Peyer's patch (tissue), 4 donors: ENCODE results near the gene NBAS. TPM values are rescaled to one million over a fixed set of nuclear protein-coding genes. Genes with fewer than 3 reads are reported as not detected.

Experiments used
- DNase-seq, 3 donors: peaks; one replicate each; pipeline ENCODE4 v3.0.0-alpha.2; 2017 to 2019
- H3K27ac ChIP-seq, 4 donors: fragments of 200-600 bp; sonication (generic); one replicate each; pipeline ENCODE4 v1.5.1; 2016 to 2019
- H3K27me3 ChIP-seq, 2 donors: fragments of 200-600 bp; sonication (generic); one replicate each; pipeline ENCODE4 v1.5.1; 2019
- H3K36me3 ChIP-seq, 3 donors: fragments of 200-600 bp; sonication (generic); one replicate each; pipeline ENCODE4 v1.5.1; 2016 to 2019
- H3K4me1 ChIP-seq, 4 donors: fragments of 200-600 bp; sonication (generic); one replicate each; pipeline ENCODE4 v1.5.1; 2016 to 2019
- H3K4me3 ChIP-seq, 4 donors: fragments of 200-600 bp; sonication (generic); 1 replicate in 3 of 4; 2 replicates in 1 of 4; pipeline ENCODE4 v1.5.1; 2016 to 2019; ENCODE audit warnings: mild to moderate bottlenecking in 1 of 4
- H3K9me3 ChIP-seq, 4 donors: fragments of 200-600 bp; sonication (generic); one replicate each; pipeline ENCODE4 v1.5.1; 2016 to 2019; ENCODE audit warnings: mild to moderate bottlenecking in 1 of 4
- CTCF ChIP-seq, 6 experiments: fragments of 450-650 bp in 4 of 6; fragments of 200-600 bp in 2 of 6; sonication (generic) in 1 of 6; IDR thresholded peaks; one replicate each; pipeline ENCODE4 v1.5.1; 2017 to 2019; ENCODE audit warnings: antibody characterized with exemption in 6 of 6, mild to moderate bottlenecking in 3 of 6, moderate library complexity in 1 of 6
- POLR2A ChIP-seq, 2 donors: fragments of 450-650 bp; IDR thresholded peaks; one replicate each; pipeline ENCODE4 v1.5.1; 2017; ENCODE audit warnings: antibody characterized with exemption in 2 of 2, mild to moderate bottlenecking in 2 of 2, moderate library complexity in 2 of 2
- total RNA-seq, 4 donors: library from RNA; depleted of rRNA; stranded (reverse); fragments of >200 nt; gene quantifications; one replicate each; pipeline ENCODE4 v1.1.0, GENCODE V29; 2016

The NBAS gene
- total RNA-seq, 4 donors from 2014 or later = 43.2 to 70.2 (median 55.3) TPM

GRCh38 chr2:15265889-15266288 is 295.2 kb downstream of the NBAS start:
- H3K36me3 ChIP-seq = no peaks in the 10 kb centered on the region
- H3K27ac ChIP-seq = no peak overlapping the region
- no peaks in the 10 kb centered on the region for H3K9me3 ChIP-seq
- TF ChIP-seq CTCF (IDR thresholded peaks at IDR 0.05) = no peak
- TF ChIP-seq POLR2A (IDR thresholded peaks at IDR 0.05) = no peak
- H3K4me1 ChIP-seq = no peaks in the 10 kb centered on the region
- DNase-seq = no peak
- H3K4me3 ChIP-seq = no peak overlapping the region
- no peaks in the 10 kb centered on the region for H3K27me3 ChIP-seq

GRCh38 chr2:15263976-15264685 is 297.0 kb downstream of the NBAS start:
- H3K4me3 ChIP-seq = no peak overlapping the region
- no peak overlapping the region for H3K27ac ChIP-seq
- H3K36me3 ChIP-seq = no peaks in the 10 kb centered on the region
- H3K9me3 ChIP-seq = peaks cover 0 to 3% (median 0%) of the 10 kb centered on the region in 4 donors
- TF ChIP-seq CTCF (IDR thresholded peaks at IDR 0.05) = no peak
- TF ChIP-seq POLR2A (IDR thresholded peaks at IDR 0.05) = no peak
- DNase-seq = no peak
- no peaks in the 10 kb centered on the region for H3K4me1 ChIP-seq
- H3K27me3 ChIP-seq = no peaks in the 10 kb centered on the region

- Histone ChIP-seq H3K9me3 (peaks cover 0 to 9% (median 0%) of the 10 kb centered on the region in 4 donors), H3K36me3 (no peaks in the 10 kb centered on the region), H3K4me1 (no peaks in the 10 kb centered on the region), H3K27ac (no peak overlapping the region), H3K4me3 (no peak overlapping the region), H3K27me3 (no peaks in the 10 kb centered on the region)
- TF ChIP-seq POLR2A (IDR thresholded peaks at IDR 0.05) = no peak
- no peak for TF ChIP-seq CTCF (IDR thresholded peaks at IDR 0.05)
- no peak for DNase-seq
These were observed 298.3 kb downstream of the NBAS start for GRCh38 chr2:15262792-15263191.

GRCh38 chr2:15260835-15261234 is 300.3 kb downstream of the NBAS start:
- H3K27ac ChIP-seq = no peak overlapping the region
- H3K27me3 ChIP-seq = no peaks in the 10 kb centered on the region
- no peak overlapping the region for H3K4me3 ChIP-seq
- H3K36me3 ChIP-seq = no peaks in the 10 kb centered on the region
- no peak for DNase-seq
- H3K4me1 ChIP-seq = no peaks in the 10 kb centered on the region
- H3K9me3 ChIP-seq = peaks cover 0 to 9% (median 0%) of the 10 kb centered on the region in 4 donors
- TF ChIP-seq CTCF (IDR thresholded peaks at IDR 0.05) = no peak

DNA sequence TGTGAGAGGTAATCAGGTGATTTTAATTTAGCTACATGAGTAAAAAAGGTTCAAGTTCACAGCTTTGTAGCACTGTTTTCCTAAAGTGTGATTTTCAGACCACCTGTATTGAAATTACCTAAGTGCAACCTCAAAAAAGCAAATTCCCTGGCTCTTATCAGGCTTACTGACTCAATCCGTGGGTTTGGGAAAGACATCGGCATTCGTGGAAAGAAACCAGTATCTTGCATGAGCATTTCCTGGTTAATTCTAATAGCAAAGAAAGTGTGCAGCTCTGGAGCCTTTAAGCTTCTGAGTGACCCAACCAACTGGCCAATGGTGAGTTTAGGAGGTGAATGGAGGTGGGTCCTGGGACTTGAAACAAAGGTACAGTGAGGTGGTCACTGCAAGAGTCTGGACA is 300.9 kb downstream of the NBAS start:
- H3K4me3 ChIP-seq = no peak overlapping the region
- H3K36me3 ChIP-seq = no peaks in the 10 kb centered on the region
- DNase-seq = no peak
- H3K27me3 ChIP-seq = no peaks in the 10 kb centered on the region
- no peaks in the 10 kb centered on the region for H3K4me1 ChIP-seq
- peaks cover 0 to 9% (median 0%) of the 10 kb centered on the region in 4 donors for H3K9me3 ChIP-seq
- TF ChIP-seq POLR2A (IDR thresholded peaks at IDR 0.05) (no peak), CTCF (IDR thresholded peaks at IDR 0.05) (no peak)
- no peak overlapping the region for H3K27ac ChIP-seq
